HCT116 (cell line): ENCODE data around the gene SMIM32. TPM values are rescaled to one million over a fixed set of nuclear protein-coding genes. Genes with fewer than 3 reads are reported as not detected.

Source experiments
- ATAC-seq: fragments of 200-7000 bp; cut with Tn5 transposase; 2 replicates; pipeline ENCODE4 v1.9.1; 2020; ENCODE audit warnings: mild to moderate bottlenecking, moderate library complexity
- BruUV-seq: library from RNA; stranded (reverse); fragments of 400-500 nt; replicated peaks from 2 replicates; lab custom pipeline; 2021; lab: Mats Ljungman, UMichigan
- CTCF ChIA-PET: fragments of 300-600 bp; sonication (Branson Sonifier 250); formaldehyde crosslinking; loops from one replicate; lab custom pipeline; 2021; ENCODE audit warnings: antibody characterized with exemption; lab: Charles Lee
- POLR2A ChIA-PET: fragments of 300-600, 350-600 bp; sonication (Branson Sonifier 250); formaldehyde crosslinking; loops from one replicate; lab custom pipeline; 2021; ENCODE audit warnings: antibody characterized with exemption; lab: Charles Lee
- RAD21 ChIA-PET, 2 experiments: fragments of 300-600 bp; sonication (Branson Sonifier 250); formaldehyde crosslinking; loops; one replicate each; lab custom pipeline; 2023; ENCODE audit warnings: low total read pairs in 2 of 2; ENCODE audit not compliant: uncharacterized antibody in 2 of 2, unreplicated experiment in 2 of 2, low non-redundant PET in 1 of 2; lab: Charles Lee
- DNase-seq: peaks from one replicate; pipeline ENCODE4 v3.0.0-alpha.2; 2010; ENCODE audit warnings: low read depth, low spot score
- H2AFZ ChIP-seq: fragments of 200-600 bp; shearing (Covaris generic), sonication (generic); 2 replicates; pipeline ENCODE4 v1.6.1; 2017; ENCODE audit warnings: low read depth, mixed run types, mixed read lengths, antibody characterized with exemption, low read length; ENCODE audit not compliant: poor library complexity, severe bottlenecking
- H3K27ac ChIP-seq: 2 replicates; pipeline ENCODE4 v1.5.1; 2012; ENCODE audit warnings: low read depth, low read length
- H3K27me3 ChIP-seq: fragments of 200-600 bp; sonication (generic); 2 replicates; pipeline ENCODE4 v1.6.1; 2016; ENCODE audit warnings: mixed run types, low read length, mixed read lengths; ENCODE audit not compliant: insufficient read depth
- H3K36me3 ChIP-seq, 2 experiments: fragments of 200-500 bp in 1 of 2; fragments of 200-600 bp in 1 of 2; sonication (Bioruptor generic) in 1 of 2; sonication (generic) in 1 of 2; 2 replicates each; pipeline versions ENCODE4 v1.5.1 to v1.6.1; 2014 to 2016; ENCODE audit warnings: low read length in 2 of 2, inconsistent platforms in 1 of 2, mixed read lengths in 1 of 2, mixed run types in 1 of 2; ENCODE audit not compliant: insufficient read depth in 2 of 2, control insufficient read depth in 1 of 2
- H3K4me1 ChIP-seq, 2 experiments: fragments of 200-600 bp in 1 of 2; sonication (generic) in 1 of 2; 2 replicates each; pipeline versions ENCODE4 v1.5.1 to v1.6.1; 2012 to 2017; ENCODE audit warnings: low read length in 2 of 2, inconsistent platforms in 1 of 2, mild to moderate bottlenecking in 1 of 2, mixed read lengths in 1 of 2, mixed run types in 1 of 2, moderate library complexity in 1 of 2; ENCODE audit not compliant: insufficient read depth in 2 of 2, control insufficient read depth in 1 of 2
- H3K4me2 ChIP-seq: fragments of 200-600 bp; sonication (generic); 2 replicates; pipeline ENCODE4 v1.6.1; 2017; ENCODE audit warnings: mixed run types, low read length, mixed read lengths
- H3K4me3 ChIP-seq, 2 experiments: fragments of 200-600 bp in 1 of 2; sonication (generic) in 1 of 2; replicated peaks in 1 of 2; 2 replicates each; pipeline ENCODE4 v1.5.1; 2011 to 2016; ENCODE audit warnings: low read length in 2 of 2, control low read depth in 1 of 2, low read depth in 1 of 2, mild to moderate bottlenecking in 1 of 2, mixed read lengths in 1 of 2, mixed run types in 1 of 2
- H3K79me2 ChIP-seq: fragments of 200-600 bp; sonication (generic); 2 replicates; pipeline ENCODE4 v1.6.1; 2017; ENCODE audit warnings: mild to moderate bottlenecking, mixed run types, low read length, moderate library complexity, mixed read lengths; ENCODE audit not compliant: insufficient read depth
- H3K9ac ChIP-seq: fragments of 200-600 bp; sonication (generic); 2 replicates; pipeline ENCODE4 v1.6.1; 2016; ENCODE audit warnings: low read length, mixed read lengths
- H3K9me2 ChIP-seq: fragments of 200-600 bp; sonication (generic), shearing (Covaris generic); 2 replicates; pipeline ENCODE4 v1.6.1; 2017; ENCODE audit warnings: mixed run types, mild to moderate bottlenecking, moderate library complexity; ENCODE audit not compliant: insufficient read depth
- H3K9me3 ChIP-seq, 2 experiments: fragments of 200-500 bp in 1 of 2; fragments of 200-600 bp in 1 of 2; sonication (Bioruptor generic) in 1 of 2; sonication (generic) in 1 of 2; 2 replicates each; pipeline ENCODE4 v1.6.1; 2014 to 2017; ENCODE audit warnings: low read length in 2 of 2, mixed read lengths in 2 of 2, inconsistent platforms in 1 of 2, low read depth in 1 of 2, mild to moderate bottlenecking in 1 of 2, mixed run types in 1 of 2, moderate library complexity in 1 of 2; ENCODE audit not compliant: control insufficient read depth in 1 of 2, insufficient read depth in 1 of 2
- H4K20me1 ChIP-seq: fragments of 200-600 bp; sonication (generic), shearing (Covaris generic); 2 replicates; pipeline ENCODE4 v1.6.1; 2017; ENCODE audit warnings: mixed run types, mild to moderate bottlenecking, moderate library complexity; ENCODE audit not compliant: insufficient read depth
- FOSL1 ChIP-seq: IDR thresholded peaks from 2 replicates; pipeline ENCODE4 v1.6.1; 2012; ENCODE audit warnings: low read depth
- POLR2AphosphoS5 ChIP-seq: IDR thresholded peaks from 2 replicates; pipeline ENCODE4 v1.6.1; 2011; ENCODE audit warnings: mild to moderate bottlenecking, low read depth, low read length, moderate library complexity
- REST ChIP-seq: IDR thresholded peaks from 2 replicates; pipeline ENCODE4 v1.6.1; 2012; ENCODE audit warnings: low read depth
- SIN3A ChIP-seq: IDR thresholded peaks from 2 replicates; pipeline ENCODE4 v1.6.1; 2012; ENCODE audit warnings: low read depth
- ZFX ChIP-seq: fragments of 450-650 bp; IDR thresholded peaks from 2 replicates; pipeline ENCODE4 v1.6.1; 2017
- intact Hi-C: fragments of 100-400 bp; cut with micrococcal nuclease; formaldehyde crosslinking; loops from 2 replicates; pipeline ENCODE4 v1.10.0; 2022
- total RNA-seq: library from RNA; stranded (reverse); gene quantifications from one replicate; pipeline ENCODE4 v1.2.1, GENCODE V29; 2021; ENCODE audit not compliant: unreplicated experiment

The SMIM32 gene
- total RNA-seq, 1 experiment from 2014 or later, result not detected

GRCh38 chr5:136211282-136212040 is 18.5 kb upstream of the SMIM32 start (continued):
- TF ChIP-seq REST (no peak), FOSL1 (no peak), ZFX (no peak)

- ChIA-PET POLR2A (no interaction called here), RAD21 (no interaction called here), CTCF (no interaction called here)
- Histone ChIP-seq H3K4me3 (no peak overlapping the region), H3K27me3 (no peaks in the 10 kb centered on the region), H2AFZ (no peak overlapping the region), H3K9me2 (no peaks in the 10 kb centered on the region), H4K20me1 (no peaks in the 10 kb centered on the region), H3K4me2 (no peak overlapping the region), H3K4me1 (no peaks in the 10 kb centered on the region), H3K9me3 (no peaks in the 10 kb centered on the region), H3K9ac (no peak overlapping the region), H3K79me2 (no peaks in the 10 kb centered on the region), H3K36me3 (no peaks in the 10 kb centered on the region), H3K27ac (no peak overlapping the region)
- ATAC-seq, result no peak
- DNase-seq, result no peak
- TF ChIP-seq SIN3A (no peak), POLR2AphosphoS5 (no peak)
- no TSS peak for BruUV-seq
- intact Hi-C loops, result loop anchor here (5.0 to 10.0 kb wide), 2 partner anchors 148 to 265 kb away; no protein-coding TSS in a partner anchor
Measured at GRCh38 chr5:136210259-136210658, 17.3 kb upstream of the SMIM32 start.
